IMR-90 (cell line): ENCODE measurements around the gene CLEC5A. TPM values are rescaled to one million over a fixed set of nuclear protein-coding genes. Genes with fewer than 3 reads are reported as not detected.

Source experiments
- ATAC-seq: fragments of 200-7000 bp; cut with Tn5 transposase; 2 replicates; pipeline ENCODE4 v1.9.1; 2020; ENCODE audit warnings: low read depth, mild to moderate bottlenecking, moderate library complexity
- BruUV-seq: library from RNA; stranded (reverse); fragments of 400-500 nt; replicated peaks from 2 replicates; lab custom pipeline; 2021; lab: Mats Ljungman, UMichigan
- CTCF ChIA-PET: fragments of 300-600 bp; formaldehyde crosslinking; extraction: SDS; loops from one replicate; lab custom pipeline; 2021; ENCODE audit warnings: antibody characterized with exemption; lab: Yijun Ruan, JAX
- POLR2A ChIA-PET: fragments of 300-600 bp; sonication (Branson Sonifier 250); formaldehyde crosslinking; loops from one replicate; lab custom pipeline; 2022; ENCODE audit warnings: antibody characterized with exemption; ENCODE audit not compliant: unreplicated experiment; lab: Charles Lee
- DNase-seq: peaks from one replicate; pipeline ENCODE4 v3.0.0; 2013
- H2AFZ ChIP-seq: replicated peaks from 2 replicates; pipeline ENCODE3; 2013; ENCODE audit warnings: low read length, mild to moderate bottlenecking; ENCODE audit not compliant: poor library complexity
- H2AK5ac ChIP-seq: 2 replicates; pipeline ENCODE4 v1.6.1; 2013; ENCODE audit warnings: low read depth, low read length, inconsistent platforms
- H2AK9ac ChIP-seq: replicated peaks from 2 replicates; pipeline ENCODE3; 2013; ENCODE audit warnings: mild to moderate bottlenecking, low read depth, low read length, moderate library complexity; ENCODE audit not compliant: poor library complexity
- H2BK120ac ChIP-seq: 2 replicates; pipeline ENCODE4 v1.6.1; 2013; ENCODE audit warnings: low read depth, low read length, inconsistent platforms
- H2BK15ac ChIP-seq: 3 replicates; pipeline ENCODE4 v1.6.1; 2013; ENCODE audit warnings: low read depth, low read length, inconsistent platforms
- H2BK20ac ChIP-seq: 2 replicates; pipeline ENCODE4 v1.6.1; 2013; ENCODE audit warnings: low read depth, mild to moderate bottlenecking, inconsistent platforms, low read length, moderate library complexity
- H2BK5ac ChIP-seq: 2 replicates; pipeline ENCODE4 v1.6.1; 2013; ENCODE audit warnings: mild to moderate bottlenecking, low read depth, low read length, inconsistent platforms; ENCODE audit not compliant: poor library complexity, severe bottlenecking
- H3K14ac ChIP-seq: replicated peaks from 2 replicates; pipeline ENCODE4 v1.6.1; 2013; ENCODE audit warnings: low read depth, low read length, inconsistent platforms
- H3K18ac ChIP-seq: 2 replicates; pipeline ENCODE4 v1.6.1; 2013; ENCODE audit warnings: low read depth, low read length, control low read depth
- H3K23ac ChIP-seq: 2 replicates; pipeline ENCODE4 v1.6.1; 2013; ENCODE audit warnings: low read depth, low read length, inconsistent platforms
- H3K27ac ChIP-seq: 2 replicates; pipeline ENCODE4 v1.5.1; 2013; ENCODE audit warnings: mild to moderate bottlenecking, control low read depth, low read length; ENCODE audit not compliant: insufficient read depth
- H3K27me3 ChIP-seq: 2 replicates; pipeline ENCODE4 v1.6.1; 2013; ENCODE audit warnings: low read length; ENCODE audit not compliant: control insufficient read depth, insufficient read depth
- H3K36me3 ChIP-seq: 2 replicates; pipeline ENCODE4 v1.6.1; 2013; ENCODE audit warnings: low read length, mixed read lengths; ENCODE audit not compliant: control insufficient read depth, insufficient read depth
- H3K4ac ChIP-seq: 2 replicates; pipeline ENCODE4 v1.6.1; 2013; ENCODE audit warnings: low read depth, low read length, inconsistent platforms
- H3K4me1 ChIP-seq: 2 replicates; pipeline ENCODE4 v1.6.1; 2013; ENCODE audit warnings: low read length, mixed read lengths; ENCODE audit not compliant: control insufficient read depth, insufficient read depth
- H3K4me2 ChIP-seq: 2 replicates; pipeline ENCODE4 v1.6.1; 2013; ENCODE audit warnings: low read depth, mild to moderate bottlenecking, control low read depth, low read length, moderate library complexity
- H3K4me3 ChIP-seq: 2 replicates; pipeline ENCODE4 v1.5.1; 2013; ENCODE audit warnings: low read depth, mild to moderate bottlenecking, control low read depth, low read length, moderate library complexity; ENCODE audit not compliant: insufficient read depth
- H3K56ac ChIP-seq: 2 replicates; pipeline ENCODE4 v1.6.1; 2013; ENCODE audit warnings: low read length, inconsistent platforms; ENCODE audit not compliant: insufficient read depth; ENCODE audit errors: extremely low read depth
- H3K79me1 ChIP-seq, 2 experiments: 2 replicates each; pipeline ENCODE4 v1.6.1; 2013; ENCODE audit warnings: low read length in 2 of 2, inconsistent platforms in 1 of 2, low read depth in 1 of 2
- H3K9ac ChIP-seq: 2 replicates; pipeline ENCODE4 v1.6.1; 2013; ENCODE audit warnings: low read depth, low read length, control low read depth
- H3K9me1 ChIP-seq: 2 replicates; pipeline ENCODE4 v1.6.1; 2013; ENCODE audit warnings: low read length, inconsistent platforms; ENCODE audit not compliant: insufficient read depth
- H3K9me3 ChIP-seq: 2 replicates; pipeline ENCODE4 v1.6.1; 2013; ENCODE audit warnings: low read length; ENCODE audit not compliant: control insufficient read depth, insufficient read depth
- H4K20me1 ChIP-seq: 2 replicates; pipeline ENCODE4 v1.6.1; 2013; ENCODE audit warnings: low read length, inconsistent platforms; ENCODE audit not compliant: insufficient read depth
- H4K5ac ChIP-seq: 2 replicates; pipeline ENCODE4 v1.6.1; 2013; ENCODE audit warnings: mild to moderate bottlenecking, low read depth, low read length, control low read depth
- H4K8ac ChIP-seq, 2 experiments: 2 replicates each; pipeline ENCODE4 v1.6.1; 2013; ENCODE audit warnings: low read depth in 2 of 2, low read length in 2 of 2, control low read depth in 1 of 2, inconsistent platforms in 1 of 2
- H4K91ac ChIP-seq: 2 replicates; pipeline ENCODE4 v1.6.1; 2013; ENCODE audit warnings: low read depth, low read length, inconsistent platforms; ENCODE audit not compliant: insufficient read depth
- POLR2A ChIP-seq: IDR thresholded peaks from 2 replicates; pipeline ENCODE4 v1.6.1; 2012; ENCODE audit warnings: mild to moderate bottlenecking, low read depth, low read length
- WGBS, 2 experiments: methylation state at CpG; one replicate each; pipeline versions ENCODE4 v1.1.5 to v1.1.7; 2013; ENCODE audit warnings: missing lambda C conversion rate in 2 of 2; ENCODE audit not compliant: insufficient read length in 1 of 2; ENCODE audit errors: extremely low coverage in 2 of 2; 5-methylcytosine and 5-hydroxymethylcytosine counted together
- dilution Hi-C: fragments of 300-500 bp; cut with HindIII; formaldehyde crosslinking; loops from one replicate; pipeline ENCODE4 v1.14.3; 2018; ENCODE audit warnings: low sequenced_read_pairs; ENCODE audit not compliant: unreplicated experiment
- in situ Hi-C: fragments of 300-500 bp; cut with MboI; formaldehyde crosslinking; loops from 3 replicates; pipeline ENCODE4 v1.14.3; 2019; ENCODE audit warnings: low sequenced_read_pairs, inconsistent platforms, mixed read lengths
- intact Hi-C: fragments of 100-400 bp; cut with micrococcal nuclease; formaldehyde crosslinking; loops from 2 replicates; pipeline ENCODE4 v1.10.0; 2022
- polyA plus RNA-seq, 3 experiments: library from polyadenylated mRNA; depleted of rRNA; stranded (reverse); fragments of >200 nt; gene quantifications; 2 replicates each; pipeline ENCODE4 v1.2.3, GENCODE V29; 2012; ENCODE audit warnings: low replicate concordance in 1 of 3
- total RNA-seq: library from RNA; depleted of rRNA; stranded (reverse); fragments of >200 nt; gene quantifications from 2 replicates; pipeline ENCODE4 v1.2.3, GENCODE V29; 2012

CLEC5A gene
- total and polyA plus RNA-seq, 2 of the 4 experiments (the other 2 are of a cell fraction), result not detected

- Histone ChIP-seq H2BK15ac (no peak overlapping the region), H2BK5ac (no peak overlapping the region), H2AFZ (no peak overlapping the region), H3K56ac (no peak overlapping the region), H4K8ac (no peak overlapping the region), H3K27ac (no peak overlapping the region), H3K9ac (no peak overlapping the region), H3K4me3 (no peak overlapping the region), H3K9me3 (peaks cover 10% of the 10 kb centered on the region), H4K5ac (no peak overlapping the region), H2AK5ac (no peak overlapping the region), H4K91ac (no peak overlapping the region), H3K9me1 (no peaks in the 10 kb centered on the region), H4K20me1 (no peaks in the 10 kb centered on the region), H3K4me2 (no peak overlapping the region), H3K4me1 (no peaks in the 10 kb centered on the region), H3K79me1 (no peaks in the 10 kb centered on the region), H3K14ac (no peak overlapping the region), H3K23ac (no peak overlapping the region), H2AK9ac (no peak overlapping the region), H3K4ac (no peak overlapping the region), H3K18ac (no peak overlapping the region), H3K36me3 (no peaks in the 10 kb centered on the region), H2BK120ac (no peak overlapping the region), H2BK20ac (no peak overlapping the region), H3K27me3 (no peaks in the 10 kb centered on the region)
- DNase-seq (no peak), ATAC-seq (no peak)
- TF ChIP-seq POLR2A, result no peak
- no TSS peak for BruUV-seq
- WGBS, 2 experiments, result no CpG with 5 or more reads among the region's 11 CpGs
- in situ Hi-C loops, result no loop called here
- dilution Hi-C loops, result no loop called here
- ChIA-PET POLR2A (no interaction called here), CTCF (no interaction called here)
- intact Hi-C loops, result no loop called here
Measured at GRCh38 chr7:141976524-141977245, 29.9 kb upstream of the CLEC5A start.
